Transverse colon (tissue), 4 donors: ENCODE data around the gene EEFSEC. TPM values are rescaled to one million over a fixed set of nuclear protein-coding genes. Genes with fewer than 3 reads are reported as not detected.

Experiments used
- DNase-seq: peaks from one replicate; pipeline ENCODE4 v3.0.0-alpha.2; 2019
- H3K27ac ChIP-seq, 4 donors: fragments of 200-600 bp; sonication (generic); 2 replicates each; pipeline ENCODE4 v1.5.1; 2016 to 2018; ENCODE audit warnings: inconsistent platforms in 4 of 4
- H3K27me3 ChIP-seq: fragments of 200-600 bp; sonication (generic); 2 replicates; pipeline ENCODE4 v1.5.1; 2017; ENCODE audit warnings: inconsistent platforms
- H3K36me3 ChIP-seq, 4 donors: fragments of 200-600 bp; sonication (generic); 2 replicates each; pipeline ENCODE4 v1.5.1; 2017 to 2019; ENCODE audit warnings: inconsistent platforms in 4 of 4
- H3K4me1 ChIP-seq, 4 donors: fragments of 200-600 bp; sonication (generic); 2 replicates each; pipeline ENCODE4 v1.5.1; 2017 to 2020; ENCODE audit warnings: inconsistent platforms in 4 of 4
- H3K4me3 ChIP-seq, 4 donors: fragments of 200-600 bp; sonication (generic); 1 replicate in 1 of 4; 2 replicates in 3 of 4; pipeline versions ENCODE4 v1.5.1 to v1.6.1; 2017 to 2019; ENCODE audit warnings: inconsistent platforms in 4 of 4
- H3K9me3 ChIP-seq, 2 donors: fragments of 200-600 bp; sonication (generic); 2 replicates each; pipeline ENCODE4 v1.5.1; 2017 to 2019; ENCODE audit warnings: inconsistent platforms in 2 of 2
- EP300 ChIP-seq: sonication (generic); formaldehyde crosslinking; IDR thresholded peaks from one replicate; pipeline ENCODE4 v1.6.1; 2017; ENCODE audit warnings: antibody characterized with exemption, low read depth
- POLR2A ChIP-seq: fragments of 450-650 bp; IDR thresholded peaks from one replicate; pipeline ENCODE4 v1.6.1; 2016; ENCODE audit warnings: antibody characterized with exemption, mild to moderate bottlenecking, moderate library complexity
- POLR2AphosphoS5 ChIP-seq, 3 donors: sonication (generic); formaldehyde crosslinking; IDR thresholded peaks; one replicate each; pipeline ENCODE4 v1.6.1; 2016; ENCODE audit warnings: antibody characterized with exemption in 3 of 3
- WGBS, 2 donors: methylation state at CpG; one replicate each; pipeline ENCODE4 v1.1.5; 2018; ENCODE audit warnings: low coverage in 1 of 2; 5-methylcytosine and 5-hydroxymethylcytosine counted together
- in situ Hi-C, 4 donors: fragments of 200-750 bp; cut with MboI; loops; one replicate each; pipeline versions ENCODE4 v1.15.0 to v1.15.1; 2017; ENCODE audit warnings: low sequenced_read_pairs in 3 of 4, low pct_ligation_motif_present in 1 of 4, low pct_unique_long_range_greater_than_20kb in 1 of 4
- intact Hi-C: fragments of 100-400 bp; cut with DNase I; formaldehyde crosslinking; loops from one replicate; pipeline ENCODE4 v1.15.1; 2023; ENCODE audit warnings: low total_unique reads
- total RNA-seq, 4 donors: library from RNA; depleted of rRNA; stranded (reverse); fragments of >200 nt; gene quantifications; one replicate each; pipeline ENCODE4 v1.1.0, GENCODE V29; 2016
- TF ChIP-seq, protein P1 (sequence below), 5 experiments: fragments of 200-600 bp in 3 of 5; fragments of 450-650 bp in 2 of 5; sonication (generic) in 3 of 5; IDR thresholded peaks; 1 replicate in 2 of 5; 2 replicates in 3 of 5; pipeline ENCODE4 v1.5.1; 2016 to 2017; ENCODE audit warnings: antibody characterized with exemption in 5 of 5, inconsistent platforms in 3 of 5, mild to moderate bottlenecking in 2 of 5, moderate library complexity in 1 of 5

EEFSEC gene
- total RNA-seq, 4 donors from 2014 or later = 10.3 to 16.8 (median 14.2) TPM

DNA sequence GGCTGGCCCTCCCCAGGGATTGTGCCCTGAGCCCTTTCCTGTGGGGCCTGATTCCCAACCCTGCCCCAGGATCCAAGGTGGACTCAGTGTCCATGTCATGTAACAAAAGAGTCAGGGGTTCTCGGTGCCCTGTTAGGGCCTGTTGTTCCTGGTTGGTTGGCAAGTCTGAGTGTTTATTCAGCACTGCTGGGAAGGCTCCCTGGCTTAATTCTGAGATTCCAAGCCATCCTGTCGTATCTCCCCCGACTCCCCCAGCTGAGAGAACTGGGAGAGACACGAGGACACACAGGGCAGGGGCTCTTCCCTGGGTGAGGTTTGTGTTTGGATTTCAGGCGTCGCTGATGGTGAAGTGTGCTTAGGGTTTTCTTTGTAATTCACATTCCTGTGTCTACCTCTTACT is 78.3 kb downstream of the EEFSEC start:
- Histone ChIP-seq H3K27ac (no peak overlapping the region), H3K4me1 (peaks cover 4 to 25% (median 22%) of the 10 kb centered on the region in 4 donors), H3K36me3 (no peaks in the 10 kb centered on the region), H3K9me3 (no peaks in the 10 kb centered on the region), H3K4me3 (no peak overlapping the region), H3K27me3 (no peaks in the 10 kb centered on the region)
- in situ Hi-C loops = no loop called here
- WGBS, 2 donors = 82% methylated on average over 6 of the region's 6 CpGs; no CpG with 5 or more reads in 1 of the 2 donors
- no peak for DNase-seq
- TF ChIP-seq POLR2A (no peak), POLR2AphosphoS5 (IDR thresholded peaks at IDR 0.05) (no peak), EP300 (no peak)
- TF ChIP-seq, protein P1, sequence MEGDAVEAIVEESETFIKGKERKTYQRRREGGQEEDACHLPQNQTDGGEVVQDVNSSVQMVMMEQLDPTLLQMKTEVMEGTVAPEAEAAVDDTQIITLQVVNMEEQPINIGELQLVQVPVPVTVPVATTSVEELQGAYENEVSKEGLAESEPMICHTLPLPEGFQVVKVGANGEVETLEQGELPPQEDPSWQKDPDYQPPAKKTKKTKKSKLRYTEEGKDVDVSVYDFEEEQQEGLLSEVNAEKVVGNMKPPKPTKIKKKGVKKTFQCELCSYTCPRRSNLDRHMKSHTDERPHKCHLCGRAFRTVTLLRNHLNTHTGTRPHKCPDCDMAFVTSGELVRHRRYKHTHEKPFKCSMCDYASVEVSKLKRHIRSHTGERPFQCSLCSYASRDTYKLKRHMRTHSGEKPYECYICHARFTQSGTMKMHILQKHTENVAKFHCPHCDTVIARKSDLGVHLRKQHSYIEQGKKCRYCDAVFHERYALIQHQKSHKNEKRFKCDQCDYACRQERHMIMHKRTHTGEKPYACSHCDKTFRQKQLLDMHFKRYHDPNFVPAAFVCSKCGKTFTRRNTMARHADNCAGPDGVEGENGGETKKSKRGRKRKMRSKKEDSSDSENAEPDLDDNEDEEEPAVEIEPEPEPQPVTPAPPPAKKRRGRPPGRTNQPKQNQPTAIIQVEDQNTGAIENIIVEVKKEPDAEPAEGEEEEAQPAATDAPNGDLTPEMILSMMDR (IDR thresholded peaks at IDR 0.05) = no peak
- intact Hi-C loops = no loop called here

DNA sequence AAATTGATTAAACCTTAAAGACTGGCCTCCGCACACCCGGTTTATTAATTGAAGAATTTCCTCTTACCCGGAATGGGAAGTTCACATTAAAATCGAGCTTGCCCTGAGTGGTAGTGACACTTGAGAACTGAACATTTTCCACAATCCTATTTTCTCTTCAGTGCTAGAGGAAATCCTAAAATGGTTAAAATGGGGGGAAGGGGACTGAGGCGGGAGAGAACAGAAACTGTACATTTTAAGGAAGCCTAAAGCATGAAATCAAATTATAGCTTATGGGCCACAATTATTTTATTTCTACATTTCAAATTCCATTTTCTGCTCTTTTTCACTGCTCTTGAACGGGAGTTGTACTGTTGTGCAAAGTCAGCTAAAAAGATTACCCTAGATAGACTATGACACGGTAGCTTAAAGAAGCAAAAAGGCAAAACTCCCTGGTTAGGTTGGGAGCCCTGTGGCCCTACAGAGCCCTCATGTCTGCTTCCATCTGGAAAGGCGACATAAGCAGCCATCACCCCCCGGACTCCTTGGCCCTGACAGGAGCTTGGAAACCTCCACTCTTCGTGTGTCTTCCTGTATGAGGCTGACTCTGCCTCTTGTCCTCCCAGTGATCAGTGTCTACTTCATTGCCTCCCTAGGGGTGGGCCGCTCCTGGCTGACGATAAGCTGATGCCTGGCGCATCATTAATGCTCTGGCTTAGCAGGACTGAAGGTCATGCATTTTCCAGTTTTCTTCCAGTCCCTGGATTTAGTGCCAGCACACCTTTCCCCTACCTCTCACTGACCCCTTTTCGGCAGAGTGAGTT is 79.3 kb downstream of the EEFSEC start:
- in situ Hi-C loops (no loop called here), intact Hi-C loops (no loop called here)
- WGBS, 2 donors = 60 to 73% methylated on average over 7 to 14 of the region's 14 CpGs
- no peak for DNase-seq
- TF ChIP-seq EP300 = no peak
- TF ChIP-seq POLR2A = no peak
- TF ChIP-seq, protein P1 (IDR thresholded peaks at IDR 0.05) = no peak
- TF ChIP-seq POLR2AphosphoS5 (IDR thresholded peaks at IDR 0.05) = no peak
- Histone ChIP-seq H3K4me1 (peaks cover 4 to 33% (median 24%) of the 10 kb centered on the region in 4 donors), H3K4me3 (no peak overlapping the region), H3K27ac (no peak overlapping the region), H3K9me3 (no peaks in the 10 kb centered on the region), H3K36me3 (no peaks in the 10 kb centered on the region), H3K27me3 (no peaks in the 10 kb centered on the region)

DNA sequence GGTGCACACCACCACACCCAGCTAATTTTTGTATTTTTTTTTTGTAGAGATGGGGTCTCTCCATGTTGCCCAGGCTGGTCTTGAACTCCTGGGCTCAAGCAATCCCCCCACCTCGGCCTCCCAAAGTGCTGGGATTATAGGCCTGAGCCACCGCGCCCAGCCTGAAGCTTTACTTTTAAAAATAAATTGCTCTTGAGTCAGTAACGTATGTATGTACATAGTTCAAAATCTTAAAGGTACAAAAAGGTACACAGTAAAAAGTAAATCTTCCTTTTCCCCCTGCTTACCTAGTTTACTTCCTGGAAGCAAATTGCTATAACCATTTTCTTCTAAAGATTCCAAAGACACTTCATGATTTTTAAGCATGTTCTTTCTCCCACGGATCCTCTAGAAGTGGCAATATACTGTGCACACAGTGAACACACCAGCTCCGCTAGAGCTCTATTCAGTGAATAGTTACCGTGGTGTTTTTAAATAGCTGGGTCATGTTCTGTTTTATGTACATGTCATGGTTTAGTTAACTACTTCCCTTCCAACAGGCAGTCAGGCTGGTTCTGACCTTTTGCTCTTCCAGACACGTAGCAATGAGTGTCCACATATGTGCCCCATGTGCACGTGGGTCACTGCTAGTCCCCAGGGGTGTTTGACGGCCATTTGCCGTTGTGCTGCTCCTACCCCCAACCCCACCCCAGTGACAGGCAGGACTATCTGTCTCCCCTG is 82.1 kb downstream of the EEFSEC start:
- no peaks in the 10 kb centered on the region for H3K27me3 ChIP-seq
- WGBS, 2 donors = 47 to 49% methylated on average over 9 to 11 of the region's 11 CpGs
- intact Hi-C loops = no loop called here
- H3K27ac ChIP-seq = peak overlapping the region in 2 of 4 donors; percentile 33 to 51
- H3K4me3 ChIP-seq = no peak overlapping the region
- H3K4me1 ChIP-seq = peaks cover 4 to 37% (median 24%) of the 10 kb centered on the region in 4 donors
- in situ Hi-C loops = no loop called here
- H3K9me3 ChIP-seq = no peaks in the 10 kb centered on the region
- TF ChIP-seq EP300 (no peak), POLR2AphosphoS5 (IDR thresholded peaks at IDR 0.05) (no peak)
- TF ChIP-seq, protein P1 (IDR thresholded peaks at IDR 0.05) = no peak
- no peak for DNase-seq
- H3K36me3 ChIP-seq = no peaks in the 10 kb centered on the region

DNA sequence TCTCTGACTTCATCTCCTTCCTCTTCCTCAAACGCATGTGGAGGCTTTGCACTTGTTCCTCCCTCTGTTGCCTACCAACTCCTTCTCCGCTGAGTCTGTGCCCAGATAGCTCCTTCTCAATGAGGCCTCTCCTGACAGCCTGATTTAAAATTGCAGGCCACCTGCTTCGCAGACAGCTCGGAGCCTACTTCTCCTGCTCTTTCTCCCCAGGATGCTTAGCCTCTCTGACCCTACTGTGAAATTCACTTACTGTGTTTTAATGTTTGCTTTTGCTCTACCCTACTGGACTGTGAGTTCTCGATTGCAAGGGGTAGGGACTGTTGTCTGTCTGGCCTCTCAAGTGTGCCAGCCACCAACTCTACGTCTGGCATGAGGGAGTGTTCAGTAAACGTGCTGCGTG is 83.4 kb downstream of the EEFSEC start:
- TF ChIP-seq POLR2A = no peak
- TF ChIP-seq, protein P1 (IDR thresholded peaks at IDR 0.05) = no peak
- no peak for TF ChIP-seq EP300
- no peak for TF ChIP-seq POLR2AphosphoS5 (IDR thresholded peaks at IDR 0.05)
- intact Hi-C loops (no loop called here), in situ Hi-C loops (no loop called here)
- Histone ChIP-seq H3K4me3 (no peak overlapping the region), H3K4me1 (peaks cover 4 to 37% (median 24%) of the 10 kb centered on the region in 4 donors), H3K27ac (peak overlapping the region in 1 of 4 donors; percentile 37), H3K27me3 (no peaks in the 10 kb centered on the region), H3K36me3 (no peaks in the 10 kb centered on the region), H3K9me3 (no peaks in the 10 kb centered on the region)
- no peak for DNase-seq
- WGBS, 2 donors = 56 to 65% methylated on average over 8 of the region's 8 CpGs
